Mesendoderm (in vitro differentiated cells): Measurements from ENCODE around the gene ASPG.

Source experiments
- DNase-seq: peaks from one replicate; pipeline ENCODE4 v3.0.0; 2013
- H2AK5ac ChIP-seq: 2 replicates; pipeline ENCODE4 v1.6.1; 2013; ENCODE audit warnings: low read length, inconsistent platforms
- H2BK120ac ChIP-seq: 2 replicates; pipeline ENCODE4 v1.6.1; 2013; ENCODE audit warnings: low read depth, mild to moderate bottlenecking, low read length, moderate library complexity, mixed read lengths
- H2BK15ac ChIP-seq: replicated peaks from 2 replicates; pipeline ENCODE4 v1.6.1; 2013; ENCODE audit warnings: low read depth, mild to moderate bottlenecking, moderate library complexity
- H2BK5ac ChIP-seq: 2 replicates; pipeline ENCODE4 v1.6.1; 2013; ENCODE audit warnings: low read length, inconsistent platforms
- H3K18ac ChIP-seq: 2 replicates; pipeline ENCODE4 v1.6.1; 2013; ENCODE audit warnings: mild to moderate bottlenecking, low read length, mixed read lengths
- H3K23ac ChIP-seq: one replicate; pipeline ENCODE4 v1.6.1; 2013; ENCODE audit warnings: low read length
- H3K27ac ChIP-seq: 2 replicates; pipeline ENCODE4 v1.5.1; 2013; ENCODE audit warnings: low read depth, mild to moderate bottlenecking, inconsistent platforms, low read length, moderate library complexity
- H3K27me3 ChIP-seq: 2 replicates; pipeline ENCODE4 v1.6.1; 2013; ENCODE audit warnings: low read length, control low read depth, mild to moderate bottlenecking, inconsistent platforms; ENCODE audit not compliant: insufficient read depth, poor library complexity
- H3K36me3 ChIP-seq: 2 replicates; pipeline ENCODE4 v1.6.1; 2013; ENCODE audit warnings: low read length, inconsistent platforms; ENCODE audit not compliant: control insufficient read depth, insufficient read depth
- H3K4ac ChIP-seq: one replicate; pipeline ENCODE4 v1.6.1; 2013; ENCODE audit warnings: low read depth, mild to moderate bottlenecking, low read length, moderate library complexity
- H3K4me1 ChIP-seq: 2 replicates; pipeline ENCODE4 v1.6.1; 2013; ENCODE audit warnings: low read depth, low read length, inconsistent platforms; ENCODE audit not compliant: control insufficient read depth
- H3K4me2 ChIP-seq: 2 replicates; pipeline ENCODE4 v1.6.1; 2013; ENCODE audit warnings: low read length
- H3K4me3 ChIP-seq: 2 replicates; pipeline ENCODE4 v1.5.1; 2013; ENCODE audit warnings: mild to moderate bottlenecking, low read length
- H3K56ac ChIP-seq: one replicate; pipeline ENCODE4 v1.6.1; 2013; ENCODE audit warnings: low read length
- H3K79me1 ChIP-seq: 2 replicates; pipeline ENCODE4 v1.6.1; 2013; ENCODE audit warnings: low read length, inconsistent platforms
- H3K79me2 ChIP-seq: 2 replicates; pipeline ENCODE4 v1.6.1; 2013; ENCODE audit warnings: mild to moderate bottlenecking, low read length; ENCODE audit not compliant: control insufficient read depth, insufficient read depth
- H3K9ac ChIP-seq: 2 replicates; pipeline ENCODE4 v1.6.1; 2013; ENCODE audit warnings: low read length, inconsistent platforms
- H4K5ac ChIP-seq: one replicate; pipeline ENCODE4 v1.6.1; 2013; ENCODE audit warnings: low read length
- H4K8ac ChIP-seq: one replicate; pipeline ENCODE4 v1.6.1; 2013; ENCODE audit warnings: low read depth, mild to moderate bottlenecking, control low read depth, low read length, moderate library complexity
- WGBS: extraction: QIAGEN DNeasy Blood & Tissue Kit; methylation state at CpG from one replicate; pipeline ENCODE4 v1.1.7; 2013; ENCODE audit warnings: low lambda C conversion rate, missing lambda C conversion rate; ENCODE audit not compliant: insufficient coverage; ENCODE audit errors: extremely low coverage; 5-methylcytosine and 5-hydroxymethylcytosine counted together

The ASPG gene

GRCh38 chr14:104104076-104104901, 18.8 kb downstream of the ASPG start:
- no peaks in the 10 kb centered on the region for H3K36me3 ChIP-seq
- no peaks in the 10 kb centered on the region for H3K79me1 ChIP-seq
- no peaks in the 10 kb centered on the region for H3K79me2 ChIP-seq
- DNase-seq = no peak
- H2AK5ac ChIP-seq = no peak overlapping the region
- no peak overlapping the region for H3K9ac ChIP-seq
- no peak overlapping the region for H3K4me3 ChIP-seq
- no peak overlapping the region for H3K56ac ChIP-seq
- no peak overlapping the region for H3K4ac ChIP-seq
- no CpG with 5 or more reads among the region's 35 CpGs for WGBS
- no peak overlapping the region for H3K27ac ChIP-seq
- H3K27me3 ChIP-seq = no peaks in the 10 kb centered on the region
- H2BK120ac ChIP-seq = no peak overlapping the region
- H3K4me1 ChIP-seq = no peaks in the 10 kb centered on the region
- H4K8ac ChIP-seq = no peak overlapping the region
- no peak overlapping the region for H3K23ac ChIP-seq
- no peak overlapping the region for H2BK5ac ChIP-seq
- H3K4me2 ChIP-seq = no peak overlapping the region
- no peak overlapping the region for H3K18ac ChIP-seq
- H2BK15ac ChIP-seq = no peak overlapping the region
- no peak overlapping the region for H4K5ac ChIP-seq

GRCh38 chr14:104105071-104105821, 19.7 kb downstream of the ASPG start:
- no peak overlapping the region for H2BK5ac ChIP-seq
- H2BK15ac ChIP-seq = no peak overlapping the region
- no peak overlapping the region for H4K5ac ChIP-seq
- no peaks in the 10 kb centered on the region for H3K27me3 ChIP-seq
- H3K56ac ChIP-seq = no peak overlapping the region
- DNase-seq = no peak
- H3K18ac ChIP-seq = no peak overlapping the region
- no peak overlapping the region for H3K9ac ChIP-seq
- H3K27ac ChIP-seq = no peak overlapping the region
- no peaks in the 10 kb centered on the region for H3K79me1 ChIP-seq
- H3K23ac ChIP-seq = no peak overlapping the region
- no peaks in the 10 kb centered on the region for H3K36me3 ChIP-seq
- H2AK5ac ChIP-seq = no peak overlapping the region
- H4K8ac ChIP-seq = no peak overlapping the region
- H3K4me2 ChIP-seq = no peak overlapping the region
- H3K79me2 ChIP-seq = no peaks in the 10 kb centered on the region
- H3K4ac ChIP-seq = no peak overlapping the region
- H3K4me3 ChIP-seq = no peak overlapping the region
- no peaks in the 10 kb centered on the region for H3K4me1 ChIP-seq
- no peak overlapping the region for H2BK120ac ChIP-seq
- no CpG with 5 or more reads among the region's 27 CpGs for WGBS

GRCh38 chr14:104105822-104106470, 20.4 kb downstream of the ASPG start:
- H4K5ac ChIP-seq = no peak overlapping the region
- H3K27me3 ChIP-seq = no peaks in the 10 kb centered on the region
- no peak overlapping the region for H2BK5ac ChIP-seq
- no peak overlapping the region for H2BK15ac ChIP-seq
- no CpG with 5 or more reads among the region's 18 CpGs for WGBS
- no peak overlapping the region for H3K4me2 ChIP-seq
- H3K4me3 ChIP-seq = no peak overlapping the region
- no peak overlapping the region for H3K56ac ChIP-seq
- H3K4me1 ChIP-seq = no peaks in the 10 kb centered on the region
- H2AK5ac ChIP-seq = no peak overlapping the region
- H2BK120ac ChIP-seq = no peak overlapping the region
- H3K27ac ChIP-seq = no peak overlapping the region
- H3K79me2 ChIP-seq = no peaks in the 10 kb centered on the region
- no peaks in the 10 kb centered on the region for H3K36me3 ChIP-seq
- no peak for DNase-seq
- H3K18ac ChIP-seq = no peak overlapping the region
- no peak overlapping the region for H3K4ac ChIP-seq
- H3K79me1 ChIP-seq = no peaks in the 10 kb centered on the region
- no peak overlapping the region for H4K8ac ChIP-seq
- no peak overlapping the region for H3K9ac ChIP-seq
- no peak overlapping the region for H3K23ac ChIP-seq

GRCh38 chr14:104106471-104106991, 21.0 kb downstream of the ASPG start:
- Histone ChIP-seq H4K8ac (no peak overlapping the region), H3K27me3 (no peaks in the 10 kb centered on the region), H3K4me1 (no peaks in the 10 kb centered on the region), H3K4me3 (no peak overlapping the region), H3K79me2 (no peaks in the 10 kb centered on the region), H3K18ac (no peak overlapping the region), H2BK120ac (no peak overlapping the region), H3K4ac (no peak overlapping the region), H2AK5ac (no peak overlapping the region), H3K9ac (no peak overlapping the region), H3K23ac (no peak overlapping the region), H3K36me3 (no peaks in the 10 kb centered on the region), H2BK15ac (no peak overlapping the region), H3K4me2 (no peak overlapping the region), H3K27ac (no peak overlapping the region), H3K79me1 (no peaks in the 10 kb centered on the region), H2BK5ac (no peak overlapping the region), H4K5ac (no peak overlapping the region), H3K56ac (no peak overlapping the region)
- DNase-seq = no peak
- WGBS = no CpG with 5 or more reads among the region's 20 CpGs

- H3K9ac ChIP-seq = no peak overlapping the region
- no peaks in the 10 kb centered on the region for H3K79me2 ChIP-seq
- DNase-seq = no peak
- H4K5ac ChIP-seq = no peak overlapping the region
- H3K4me3 ChIP-seq = no peak overlapping the region
- no peaks in the 10 kb centered on the region for H3K4me1 ChIP-seq
- H3K4me2 ChIP-seq = no peak overlapping the region
- no peak overlapping the region for H3K4ac ChIP-seq
- H3K79me1 ChIP-seq = no peaks in the 10 kb centered on the region
- no peak overlapping the region for H2AK5ac ChIP-seq
- H3K18ac ChIP-seq = no peak overlapping the region
- no peak overlapping the region for H3K23ac ChIP-seq
- no CpG with 5 or more reads among the region's 19 CpGs for WGBS
- no peak overlapping the region for H3K27ac ChIP-seq
- no peak overlapping the region for H2BK120ac ChIP-seq
- no peaks in the 10 kb centered on the region for H3K27me3 ChIP-seq
- no peak overlapping the region for H2BK5ac ChIP-seq
- H3K56ac ChIP-seq = no peak overlapping the region
- no peaks in the 10 kb centered on the region for H3K36me3 ChIP-seq
- H2BK15ac ChIP-seq = no peak overlapping the region
- H4K8ac ChIP-seq = no peak overlapping the region
Measured at GRCh38 chr14:104107101-104107581, 21.6 kb downstream of the ASPG start.
